BE2C (cell line): ENCODE measurements around the gene PGLYRP3.

Experiments used
- DNase-seq: peaks from one replicate; pipeline ENCODE4 v3.0.0-alpha.2; 2020
- H3K27me3 ChIP-seq: fragments of 250-450 bp; sonication (Bioruptor Pico); 2 replicates; pipeline ENCODE4 v1.5.1; 2020; ENCODE audit warnings: mild to moderate bottlenecking
- H3K36me3 ChIP-seq: fragments of 250-450 bp; sonication (Bioruptor Pico); 2 replicates; pipeline ENCODE4 v1.5.1; 2020; ENCODE audit warnings: mild to moderate bottlenecking
- H3K4me1 ChIP-seq: fragments of 250-450 bp; sonication (Bioruptor Pico); 2 replicates; pipeline ENCODE4 v1.5.1; 2020
- H3K4me3 ChIP-seq: 2 replicates; pipeline ENCODE4 v1.5.1; 2011; ENCODE audit warnings: low read depth, low read length
- H3K9me3 ChIP-seq: fragments of 250-450 bp; sonication (Bioruptor Pico); 2 replicates; pipeline ENCODE4 v1.5.1; 2020
- CTCF ChIP-seq: IDR thresholded peaks from 2 replicates; pipeline ENCODE4 v1.5.1; 2012; ENCODE audit warnings: mild to moderate bottlenecking, low read depth, low read length

The PGLYRP3 gene

GRCh38 chr1:153313288-153313687 is 536 bp upstream of the PGLYRP3 start:
- Histone ChIP-seq H3K27me3 (peaks cover 4% of the 10 kb centered on the region), H3K4me1 (no peaks in the 10 kb centered on the region), H3K36me3 (no peaks in the 10 kb centered on the region), H3K4me3 (no peak overlapping the region), H3K9me3 (no peaks in the 10 kb centered on the region)
- TF ChIP-seq CTCF: no peak
- no peak for DNase-seq

- DNase-seq: no peak
- H3K4me1 ChIP-seq: no peaks in the 10 kb centered on the region
- peaks cover 10% of the 10 kb centered on the region for H3K27me3 ChIP-seq
- H3K36me3 ChIP-seq: no peaks in the 10 kb centered on the region
- no peak overlapping the region for H3K4me3 ChIP-seq
- no peaks in the 10 kb centered on the region for H3K9me3 ChIP-seq
- TF ChIP-seq CTCF: no peak
These were observed 2.2 kb downstream of the PGLYRP3 start for GRCh38 chr1:153310526-153310925.

- no peak for DNase-seq
- H3K4me3 ChIP-seq: no peak overlapping the region
- TF ChIP-seq CTCF: no peak
- no peaks in the 10 kb centered on the region for H3K36me3 ChIP-seq
- peaks cover 10% of the 10 kb centered on the region for H3K27me3 ChIP-seq
- no peaks in the 10 kb centered on the region for H3K9me3 ChIP-seq
- H3K4me1 ChIP-seq: no peaks in the 10 kb centered on the region
These were observed 3.3 kb downstream of the PGLYRP3 start for GRCh38 chr1:153309441-153309840.

GRCh38 chr1:153308540-153308939 is 4.2 kb downstream of the PGLYRP3 start:
- Histone ChIP-seq H3K4me3 (no peak overlapping the region), H3K9me3 (no peaks in the 10 kb centered on the region), H3K4me1 (no peaks in the 10 kb centered on the region), H3K27me3 (peaks cover 10% of the 10 kb centered on the region), H3K36me3 (no peaks in the 10 kb centered on the region)
- no peak for TF ChIP-seq CTCF
- no peak for DNase-seq

GRCh38 chr1:153307221-153307600 is 5.5 kb downstream of the PGLYRP3 start:
- Histone ChIP-seq H3K4me3 (no peak overlapping the region), H3K9me3 (no peaks in the 10 kb centered on the region), H3K4me1 (no peaks in the 10 kb centered on the region), H3K27me3 (peaks cover 10% of the 10 kb centered on the region), H3K36me3 (no peaks in the 10 kb centered on the region)
- no peak for TF ChIP-seq CTCF
- DNase-seq: no peak

GRCh38 chr1:153306303-153307220 is 6.2 kb downstream of the PGLYRP3 start:
- H3K4me1 ChIP-seq: no peaks in the 10 kb centered on the region
- no peak for DNase-seq
- H3K9me3 ChIP-seq: no peaks in the 10 kb centered on the region
- no peak overlapping the region for H3K4me3 ChIP-seq
- peaks cover 10% of the 10 kb centered on the region for H3K27me3 ChIP-seq
- no peak for TF ChIP-seq CTCF
- no peaks in the 10 kb centered on the region for H3K36me3 ChIP-seq
